SU-DHL-6 (cell line): ENCODE measurements around the gene FGF10.

ENCODE experiments used
- H2AFZ ChIP-seq: fragments of 200-600 bp; sonication (generic); 2 replicates; pipeline ENCODE4 v1.6.1; 2014; ENCODE audit warnings: low read depth, mild to moderate bottlenecking, moderate library complexity, mixed read lengths, antibody characterized with exemption, low read length; ENCODE audit not compliant: severe bottlenecking
- H3F3A ChIP-seq: fragments of 200-600 bp; shearing (Covaris generic); 2 replicates; pipeline ENCODE4 v1.6.0; 2016; ENCODE audit warnings: antibody characterized with exemption, mild to moderate bottlenecking; ENCODE audit not compliant: insufficient read depth
- H3K27ac ChIP-seq: fragments of 200-600 bp; sonication (generic); 2 replicates; pipeline ENCODE4 v1.5.1; 2016; ENCODE audit warnings: low read depth, mild to moderate bottlenecking, low read length, moderate library complexity, mixed read lengths
- H3K27me3 ChIP-seq: fragments of 200-600 bp; sonication (generic), shearing (Covaris generic); 2 replicates; pipeline ENCODE4 v1.6.0; 2014; ENCODE audit warnings: mild to moderate bottlenecking, low read length
- H3K36me3 ChIP-seq: fragments of 200-600 bp; sonication (generic); 2 replicates; pipeline ENCODE4 v1.6.1; 2014; ENCODE audit warnings: mild to moderate bottlenecking, low read length, mixed read lengths
- H3K4me2 ChIP-seq: fragments of 300-600, 200-600 bp; shearing (Covaris generic), sonication (generic); 2 replicates; pipeline ENCODE4 v1.6.0; 2014; ENCODE audit warnings: low read length, low read depth, mild to moderate bottlenecking; ENCODE audit not compliant: poor library complexity, severe bottlenecking
- H3K4me3 ChIP-seq: fragments of 200-600 bp; sonication (generic); 2 replicates; pipeline ENCODE4 v1.5.1; 2014; ENCODE audit warnings: antibody characterized with exemption, low read length, mild to moderate bottlenecking, mixed read lengths; ENCODE audit not compliant: insufficient read depth, poor library complexity, severe bottlenecking
- H3K79me2 ChIP-seq: fragments of 200-600 bp; sonication (generic); 2 replicates; pipeline ENCODE4 v1.6.1; 2014; ENCODE audit warnings: mild to moderate bottlenecking, low read length, moderate library complexity; ENCODE audit not compliant: insufficient read depth
- H3K9ac ChIP-seq: fragments of 200-600 bp; sonication (generic); 2 replicates; pipeline ENCODE4 v1.7.0; 2014; ENCODE audit warnings: mild to moderate bottlenecking, low read length
- H3K9me2 ChIP-seq: fragments of 200-600 bp; sonication (generic); replicated peaks from 2 replicates; pipeline ENCODE4 v1.6.1; 2014; ENCODE audit warnings: low read length; ENCODE audit not compliant: insufficient read depth
- H3K9me3 ChIP-seq: fragments of 200-600 bp; sonication (generic); 2 replicates; pipeline ENCODE4 v1.6.1; 2014; ENCODE audit warnings: low read length, mixed read lengths; ENCODE audit not compliant: insufficient read depth
- H4K20me1 ChIP-seq: fragments of 200-600 bp; sonication (generic); 2 replicates; pipeline ENCODE4 v1.6.1; 2014; ENCODE audit warnings: low read depth, mild to moderate bottlenecking, antibody characterized with exemption, low read length, moderate library complexity, mixed read lengths
- EZH2phosphoT487 ChIP-seq: fragments of 200-600 bp; sonication (generic), shearing (Covaris generic); conservative IDR thresholded peaks from 2 replicates; pipeline ENCODE4 v1.6.1; 2018; ENCODE audit warnings: mild to moderate bottlenecking, antibody characterized with exemption, low read length, moderate library complexity, mixed read lengths
- TF ChIP-seq, protein P1 (sequence below): fragments of 200-600 bp; sonication (generic); IDR thresholded peaks from one replicate; pipeline ENCODE4 v1.5.1; 2017; ENCODE audit warnings: antibody characterized with exemption, mild to moderate bottlenecking, low read length, moderate library complexity; ENCODE audit not compliant: insufficient read depth, poor library complexity, severe bottlenecking

Gene FGF10

DNA sequence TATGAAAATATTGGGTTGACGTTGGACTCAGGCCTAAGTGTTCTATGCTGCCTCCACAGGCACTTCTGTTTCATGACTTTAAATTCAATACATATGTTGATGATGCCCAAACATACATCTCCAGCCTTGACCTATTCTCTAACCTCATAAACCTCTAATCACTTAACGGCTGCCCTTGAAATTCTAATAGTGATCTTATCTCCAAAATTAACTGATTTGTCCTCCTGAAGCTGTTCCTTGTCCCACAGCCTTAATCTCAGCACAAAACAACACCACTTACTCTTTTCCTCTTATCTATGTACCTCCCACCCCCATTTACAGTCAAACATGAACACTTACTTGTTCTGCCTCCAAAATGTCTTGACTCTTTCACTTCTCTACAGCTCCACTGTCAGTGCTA lies 43.3 kb downstream of the FGF10 start:
- Histone ChIP-seq H3F3A (no peaks in the 10 kb centered on the region), H3K79me2 (no peaks in the 10 kb centered on the region), H3K4me3 (no peak overlapping the region), H3K9me3 (no peaks in the 10 kb centered on the region), H3K27ac (no peak overlapping the region), H2AFZ (no peak overlapping the region), H3K9ac (no peak overlapping the region), H3K36me3 (no peaks in the 10 kb centered on the region), H3K4me2 (no peak overlapping the region), H3K9me2 (no peaks in the 10 kb centered on the region), H3K27me3 (no peaks in the 10 kb centered on the region), H4K20me1 (no peaks in the 10 kb centered on the region)
- TF ChIP-seq, protein P1, sequence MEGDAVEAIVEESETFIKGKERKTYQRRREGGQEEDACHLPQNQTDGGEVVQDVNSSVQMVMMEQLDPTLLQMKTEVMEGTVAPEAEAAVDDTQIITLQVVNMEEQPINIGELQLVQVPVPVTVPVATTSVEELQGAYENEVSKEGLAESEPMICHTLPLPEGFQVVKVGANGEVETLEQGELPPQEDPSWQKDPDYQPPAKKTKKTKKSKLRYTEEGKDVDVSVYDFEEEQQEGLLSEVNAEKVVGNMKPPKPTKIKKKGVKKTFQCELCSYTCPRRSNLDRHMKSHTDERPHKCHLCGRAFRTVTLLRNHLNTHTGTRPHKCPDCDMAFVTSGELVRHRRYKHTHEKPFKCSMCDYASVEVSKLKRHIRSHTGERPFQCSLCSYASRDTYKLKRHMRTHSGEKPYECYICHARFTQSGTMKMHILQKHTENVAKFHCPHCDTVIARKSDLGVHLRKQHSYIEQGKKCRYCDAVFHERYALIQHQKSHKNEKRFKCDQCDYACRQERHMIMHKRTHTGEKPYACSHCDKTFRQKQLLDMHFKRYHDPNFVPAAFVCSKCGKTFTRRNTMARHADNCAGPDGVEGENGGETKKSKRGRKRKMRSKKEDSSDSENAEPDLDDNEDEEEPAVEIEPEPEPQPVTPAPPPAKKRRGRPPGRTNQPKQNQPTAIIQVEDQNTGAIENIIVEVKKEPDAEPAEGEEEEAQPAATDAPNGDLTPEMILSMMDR: no peak
- TF ChIP-seq EZH2phosphoT487: no peak

DNA sequence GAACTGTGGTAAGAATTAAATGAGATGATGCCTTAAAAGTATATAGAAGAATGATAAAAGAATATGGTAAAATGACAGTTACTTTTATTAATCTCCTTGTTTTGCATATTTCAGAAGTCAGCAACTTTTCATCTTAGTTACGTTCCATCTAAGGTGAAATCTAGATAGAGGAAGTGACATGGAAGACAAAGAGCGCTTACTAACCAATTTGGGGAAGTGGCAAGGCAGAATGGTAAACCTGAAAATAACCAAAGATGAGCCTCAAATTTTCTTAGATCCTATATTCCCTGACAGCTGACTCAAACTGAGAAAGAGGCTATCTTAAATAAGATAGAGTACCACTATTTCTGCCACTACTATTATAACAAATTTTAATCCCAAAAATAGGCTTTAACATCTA lies 52.5 kb downstream of the FGF10 start:
- Histone ChIP-seq H3K9me3 (no peaks in the 10 kb centered on the region), H3K9me2 (no peaks in the 10 kb centered on the region), H2AFZ (no peak overlapping the region), H3F3A (no peaks in the 10 kb centered on the region), H3K4me2 (no peak overlapping the region), H4K20me1 (no peaks in the 10 kb centered on the region), H3K79me2 (no peaks in the 10 kb centered on the region), H3K4me3 (no peak overlapping the region), H3K27ac (no peak overlapping the region), H3K27me3 (no peaks in the 10 kb centered on the region), H3K36me3 (no peaks in the 10 kb centered on the region), H3K9ac (no peak overlapping the region)
- no peak for TF ChIP-seq EZH2phosphoT487
- TF ChIP-seq, protein P1: no peak

DNA sequence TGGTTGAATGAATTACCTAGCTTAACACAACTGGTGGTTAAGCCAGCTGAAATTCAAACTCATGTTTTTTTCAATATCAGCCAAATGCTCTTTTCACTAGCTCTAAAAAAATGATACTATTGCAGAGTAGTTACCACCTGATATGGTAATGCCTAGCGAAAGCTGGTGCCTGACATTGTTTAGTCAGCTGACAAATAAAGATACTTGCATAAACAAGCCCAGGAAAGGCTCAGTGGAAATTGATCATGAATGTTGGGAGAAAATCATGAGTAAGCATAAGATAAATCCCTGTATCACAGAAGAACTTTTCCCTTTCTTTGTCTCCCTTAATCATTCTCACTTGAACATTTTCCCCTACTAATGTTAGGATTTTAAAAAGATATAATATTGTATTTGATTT lies 54.6 kb downstream of the FGF10 start:
- H3K27me3 ChIP-seq: no peaks in the 10 kb centered on the region
- H2AFZ ChIP-seq: no peak overlapping the region
- H3K4me2 ChIP-seq: no peak overlapping the region
- no peaks in the 10 kb centered on the region for H3F3A ChIP-seq
- no peaks in the 10 kb centered on the region for H3K9me2 ChIP-seq
- no peaks in the 10 kb centered on the region for H3K9me3 ChIP-seq
- no peak overlapping the region for H3K27ac ChIP-seq
- no peak overlapping the region for H3K9ac ChIP-seq
- H3K79me2 ChIP-seq: no peaks in the 10 kb centered on the region
- H3K4me3 ChIP-seq: no peak overlapping the region
- H3K36me3 ChIP-seq: no peaks in the 10 kb centered on the region
- H4K20me1 ChIP-seq: no peaks in the 10 kb centered on the region
- TF ChIP-seq, protein P1: no peak
- no peak for TF ChIP-seq EZH2phosphoT487
